GM21447 (cell line): ENCODE results near the gene GPR137B.
A peak's percentile ranks its signal among the peaks of the same experiment; 100 is the strongest.

Experiments used
- ATAC-seq: cut with Tn5 transposase; IDR thresholded peaks from one replicate; pipeline ENCODE4 v1.9.1; 2021; ENCODE audit not compliant: unreplicated experiment

Gene GPR137B, protein sequence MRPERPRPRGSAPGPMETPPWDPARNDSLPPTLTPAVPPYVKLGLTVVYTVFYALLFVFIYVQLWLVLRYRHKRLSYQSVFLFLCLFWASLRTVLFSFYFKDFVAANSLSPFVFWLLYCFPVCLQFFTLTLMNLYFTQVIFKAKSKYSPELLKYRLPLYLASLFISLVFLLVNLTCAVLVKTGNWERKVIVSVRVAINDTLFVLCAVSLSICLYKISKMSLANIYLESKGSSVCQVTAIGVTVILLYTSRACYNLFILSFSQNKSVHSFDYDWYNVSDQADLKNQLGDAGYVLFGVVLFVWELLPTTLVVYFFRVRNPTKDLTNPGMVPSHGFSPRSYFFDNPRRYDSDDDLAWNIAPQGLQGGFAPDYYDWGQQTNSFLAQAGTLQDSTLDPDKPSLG

GRCh38 chr1:236142253-236143103 is at the start of gene GPR137B:
Gene GPR137B (plus strand): TSS chr1:236142539. CDS start chr1:236142623, 84 bp downstream.
- peak; percentile 50 for ATAC-seq

DNA sequence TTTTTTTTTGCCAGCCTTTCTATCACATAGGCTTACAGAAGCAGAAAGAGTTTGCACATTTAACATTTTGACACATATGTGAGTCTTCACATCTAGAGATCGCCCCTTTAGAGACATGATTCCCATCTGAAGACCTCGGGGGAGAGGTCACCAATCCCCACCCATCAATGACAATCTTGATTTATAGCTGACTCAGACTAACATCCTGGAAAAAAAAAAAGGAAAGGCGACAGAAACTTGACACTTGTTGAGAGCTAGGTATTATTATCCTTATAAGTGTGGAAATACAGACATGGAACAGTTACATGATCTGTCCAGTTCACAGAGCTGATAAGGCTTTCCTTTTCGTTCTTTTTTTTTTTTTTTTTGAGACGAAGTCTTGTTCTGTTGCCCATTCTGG is 49.4 kb upstream of the GPR137B start:
- no peak for ATAC-seq

DNA sequence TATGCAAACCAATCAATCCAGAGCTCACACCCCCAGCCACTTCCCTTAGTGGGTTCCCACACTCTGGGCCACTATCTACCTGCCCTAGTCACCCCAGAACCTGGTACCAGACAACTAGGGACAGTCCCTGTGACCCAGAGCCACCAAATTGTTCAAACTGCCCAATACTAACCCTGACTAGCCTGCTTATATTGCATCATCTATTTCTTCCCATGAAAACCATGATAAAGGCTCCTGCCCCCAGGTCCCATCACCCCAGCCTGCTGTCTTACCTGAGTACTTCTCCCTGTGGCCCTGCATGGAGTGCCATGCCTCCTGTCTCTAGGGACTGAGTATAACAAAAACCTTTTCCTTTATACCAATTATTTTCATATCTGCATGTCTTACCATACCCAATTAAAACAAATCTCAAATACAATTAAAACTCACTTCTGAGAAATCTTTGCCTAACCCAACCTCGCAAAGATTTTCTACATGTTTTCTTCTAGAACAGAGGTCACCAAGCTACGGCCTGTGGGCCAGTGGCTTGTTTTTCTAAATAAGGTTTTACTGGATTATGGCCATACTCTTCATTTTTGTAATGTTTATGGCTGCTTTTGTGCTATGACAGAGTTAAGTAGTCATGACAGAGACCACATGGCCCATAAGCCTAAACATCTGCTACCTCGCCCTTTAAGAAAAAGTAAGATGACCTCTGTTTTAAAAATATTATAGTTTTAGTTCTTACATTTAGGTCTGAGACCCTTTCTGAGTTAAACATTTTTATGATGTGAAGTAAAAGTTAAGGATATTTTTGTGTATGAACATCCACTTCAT is 46.4 kb upstream of the GPR137B start:
- no peak for ATAC-seq

GRCh38 chr1:236096660-236097482 is 45.5 kb upstream of the GPR137B start:
- peak; percentile 55 for ATAC-seq

DNA sequence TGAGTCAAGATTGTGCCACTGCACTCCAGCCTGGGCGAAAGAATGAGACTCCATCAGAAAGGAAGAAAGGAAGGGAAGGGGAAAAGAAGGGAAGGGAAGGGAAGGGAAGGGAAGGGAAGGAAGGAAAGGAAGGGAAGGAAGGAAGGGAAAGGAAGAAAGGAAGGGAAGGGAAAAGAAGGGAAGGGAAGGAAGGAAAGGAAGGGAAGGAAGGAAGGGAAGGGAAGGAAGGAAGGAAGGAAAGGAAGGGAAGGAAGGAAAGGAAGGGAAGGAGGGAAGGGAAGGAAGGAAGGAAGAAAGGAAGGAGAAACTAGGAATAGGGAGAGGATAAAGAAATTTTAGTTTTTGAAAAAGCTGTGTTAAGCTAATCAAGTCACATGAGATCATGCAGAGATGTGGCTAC is 44.1 kb upstream of the GPR137B start:
- no peak for ATAC-seq

GRCh38 chr1:236099355-236099974 is 42.9 kb upstream of the GPR137B start:
- ATAC-seq: no peak

DNA sequence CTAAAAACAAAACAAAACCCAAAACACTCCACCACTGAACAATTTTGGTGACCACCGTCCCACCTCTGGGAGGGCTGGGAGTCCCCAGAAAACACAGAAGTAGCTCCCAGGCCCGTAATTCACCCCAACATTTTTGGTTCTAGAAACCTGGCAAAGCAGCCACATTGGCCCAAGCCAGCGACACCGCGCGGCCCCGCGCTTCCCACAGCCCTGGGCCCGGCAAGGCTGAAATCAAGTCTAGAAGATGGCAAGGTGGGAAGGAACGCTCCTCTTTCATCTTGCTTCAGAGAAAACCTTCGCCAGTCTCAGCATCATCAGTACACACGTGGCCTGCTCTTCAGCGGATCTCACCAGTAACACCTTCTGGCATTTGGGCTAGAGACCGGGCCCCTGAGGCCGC is 41.5 kb upstream of the GPR137B start:
- no peak for ATAC-seq

DNA sequence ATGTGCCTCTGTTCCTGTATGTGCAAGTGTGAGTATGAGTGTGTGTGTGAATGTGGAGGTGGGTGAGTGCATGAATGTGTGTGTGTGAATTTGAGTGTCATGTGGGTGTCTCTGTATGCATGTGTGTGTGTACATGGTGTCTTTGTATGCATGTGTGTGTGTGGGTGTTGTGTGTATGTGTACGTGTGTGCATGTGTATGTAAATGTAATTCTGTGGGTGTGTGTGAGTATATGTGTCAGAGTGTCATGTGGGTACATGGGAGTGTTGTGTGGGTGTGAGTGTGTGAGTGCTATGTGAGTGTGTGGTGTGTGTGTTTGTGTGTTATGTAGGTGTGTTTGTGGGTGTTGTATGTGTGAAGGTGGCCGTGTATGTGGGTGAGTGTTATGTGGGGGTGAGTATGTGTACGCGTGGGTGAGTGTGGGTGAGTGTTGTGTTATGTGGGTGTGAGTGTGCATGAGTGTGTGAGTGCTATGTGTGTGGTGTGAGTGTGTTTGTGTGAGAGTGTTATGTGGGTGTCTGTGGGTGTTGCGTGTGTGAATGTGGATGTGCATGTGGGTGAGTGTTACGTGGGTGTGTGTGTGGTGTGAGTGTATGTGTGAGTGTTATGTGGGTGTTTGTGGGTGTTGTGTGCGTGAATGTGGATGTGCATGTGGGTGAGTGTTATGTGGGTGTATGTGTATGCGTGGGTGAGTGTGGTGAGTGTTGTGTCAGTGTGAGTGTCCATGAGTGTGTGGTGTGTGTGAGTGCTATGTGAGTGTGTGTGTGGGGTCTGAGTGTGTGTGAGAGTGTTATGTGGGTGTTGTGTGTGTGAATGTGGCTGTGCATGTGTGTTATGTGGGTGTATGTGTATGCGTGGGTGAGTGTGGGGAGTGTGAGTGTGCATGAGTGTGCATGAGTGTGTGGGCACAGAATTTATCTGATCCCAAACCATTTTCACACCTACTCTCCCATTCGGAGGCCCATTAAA is 40.8 kb upstream of the GPR137B start:
- ATAC-seq: no peak

DNA sequence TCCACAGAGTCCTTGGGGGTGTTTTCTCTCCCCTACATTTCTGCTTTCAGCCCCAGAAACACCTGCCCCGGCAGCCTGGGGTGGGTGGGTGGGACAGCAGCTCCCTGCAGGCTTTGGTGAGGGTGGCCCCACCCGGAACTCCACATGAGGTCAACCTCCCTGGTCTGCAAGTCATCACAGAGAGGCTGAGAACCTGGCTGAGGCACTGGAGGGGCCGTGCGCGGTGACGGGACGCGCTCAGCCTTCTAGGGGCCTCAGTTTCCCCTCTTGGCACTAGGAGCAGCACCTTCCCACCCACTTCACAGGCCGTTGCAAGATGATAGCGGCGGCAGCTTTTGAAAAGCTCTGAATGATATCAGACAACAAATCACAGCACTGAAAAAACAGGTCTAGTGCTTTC is 39.7 kb upstream of the GPR137B start:
- no peak for ATAC-seq

DNA sequence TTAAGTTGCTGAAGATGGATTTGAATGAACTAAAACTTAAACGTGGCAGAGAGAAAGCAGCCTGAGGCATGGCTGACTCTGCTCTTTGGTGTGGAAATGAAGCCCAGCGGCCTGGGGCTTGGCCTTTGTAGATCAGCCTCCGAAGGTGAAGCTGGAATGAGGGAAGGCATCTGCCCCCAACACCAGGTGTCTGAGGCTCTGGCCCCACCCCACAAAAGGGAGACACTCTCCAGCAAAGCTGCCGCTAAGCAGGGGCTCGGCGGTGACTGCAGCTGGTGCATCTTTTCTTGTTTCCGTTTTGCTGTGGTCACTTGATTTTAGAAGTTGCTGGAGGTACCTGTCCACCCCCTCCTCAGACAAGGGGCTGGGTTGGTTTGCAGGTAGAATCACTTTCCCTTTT is 39.3 kb upstream of the GPR137B start:
- no peak for ATAC-seq

GRCh38 chr1:236103646-236104218 is 38.6 kb upstream of the GPR137B start:
- ATAC-seq: no peak

DNA sequence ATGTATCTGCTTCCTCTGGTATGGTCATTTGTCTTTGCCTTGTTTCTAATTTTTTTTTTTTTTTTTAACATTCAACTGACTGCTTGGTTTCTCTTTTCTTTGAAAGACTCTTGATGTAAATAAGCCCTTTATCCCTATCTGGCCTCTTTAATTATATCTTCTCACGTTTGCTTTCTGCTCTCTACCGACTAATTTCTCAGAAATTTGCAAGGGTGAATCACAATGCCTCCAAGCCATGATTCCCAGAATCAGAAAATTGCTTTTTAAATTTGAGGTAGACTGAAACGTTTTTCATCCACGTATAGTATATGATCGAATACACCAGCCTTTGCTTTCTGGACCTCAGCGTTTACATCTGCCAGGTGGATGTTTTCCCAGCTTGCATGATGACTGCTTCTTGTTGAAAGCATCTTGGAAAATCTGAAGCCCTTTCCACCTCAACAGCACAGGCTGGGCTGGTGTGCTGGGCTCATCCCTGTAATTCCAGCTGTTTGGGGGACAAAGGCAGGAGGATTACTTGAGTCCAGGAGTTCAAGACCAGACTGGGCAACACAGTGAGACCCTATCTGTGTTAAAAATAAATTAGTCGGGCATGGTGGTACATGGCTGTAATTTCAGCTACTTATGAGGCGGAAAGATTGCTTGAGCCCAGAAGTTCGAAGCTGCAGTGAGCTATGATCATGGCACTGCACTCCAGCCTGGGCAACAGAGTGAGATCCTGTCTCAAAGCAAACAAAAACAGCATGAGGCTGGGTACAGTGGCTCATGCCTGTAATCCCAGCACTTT is 35.0 kb upstream of the GPR137B start:
- no peak for ATAC-seq

- no peak for ATAC-seq
These were observed 34.2 kb upstream of the GPR137B start for GRCh38 chr1:236108027-236108648.

DNA sequence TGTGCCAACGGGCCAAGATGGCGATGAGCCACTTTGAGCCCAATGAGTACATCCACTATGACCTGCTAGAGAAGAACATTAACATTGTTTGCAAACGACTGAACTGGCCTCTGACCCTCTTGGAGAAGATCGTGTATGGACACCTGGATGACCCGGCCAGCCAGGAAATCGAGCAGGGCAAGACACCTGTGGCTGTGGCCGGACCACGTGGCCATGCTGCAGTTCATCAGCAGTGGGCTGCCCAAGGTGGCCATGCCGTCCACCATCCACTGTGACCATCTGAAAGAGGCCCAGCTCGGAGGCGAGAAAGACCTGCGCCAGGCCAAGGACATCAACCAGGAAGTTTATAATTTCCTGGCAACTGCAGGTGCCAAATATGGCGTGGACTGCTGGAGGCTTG is 32.2 kb upstream of the GPR137B start:
- no peak for ATAC-seq

GRCh38 chr1:236111527-236112331 is 30.6 kb upstream of the GPR137B start:
- no peak for ATAC-seq

GRCh38 chr1:236112332-236112627 is 30.1 kb upstream of the GPR137B start:
- no peak for ATAC-seq
